Right ventricle myocardium superior (tissue), 1 donor: ENCODE measurements around the gene GAK. TPM values are rescaled to one million over a fixed set of nuclear protein-coding genes. Genes with fewer than 3 reads are reported as not detected.
"Not testable (repeated sequence)": the region's sequence is repeated elsewhere in the genome, so short reads cannot be mapped to it uniquely, and the experiment has no call there.

Experiments used
- ATAC-seq: fragments of 200-7000 bp; cut with Tn5 transposase; one replicate; pipeline ENCODE4 v1.9.1; 2020; ENCODE audit warnings: mild to moderate bottlenecking; ENCODE audit not compliant: poor library complexity
- DNase-seq: peaks from one replicate; pipeline ENCODE4 v3.0.0-alpha.2; 2020
- intact Hi-C: fragments of 100-400 bp; cut with DNase I; formaldehyde crosslinking; loops from one replicate; pipeline ENCODE4 v1.11.2; 2022
- total RNA-seq: library from RNA; stranded (reverse); fragmentation: NEBNext Ultra II Directional; extraction: Animal tissue kit (Norgen Biotek cat#: 25700); gene quantifications from one replicate; pipeline ENCODE4 v1.2.1, GENCODE V29; 2021
- donor health status: DM: no; HTN: yes; CAD: no; lungs with severe emphysema.

Gene GAK
- total RNA-seq, 1 donor from 2014 or later, result 27.9 TPM

DNA sequence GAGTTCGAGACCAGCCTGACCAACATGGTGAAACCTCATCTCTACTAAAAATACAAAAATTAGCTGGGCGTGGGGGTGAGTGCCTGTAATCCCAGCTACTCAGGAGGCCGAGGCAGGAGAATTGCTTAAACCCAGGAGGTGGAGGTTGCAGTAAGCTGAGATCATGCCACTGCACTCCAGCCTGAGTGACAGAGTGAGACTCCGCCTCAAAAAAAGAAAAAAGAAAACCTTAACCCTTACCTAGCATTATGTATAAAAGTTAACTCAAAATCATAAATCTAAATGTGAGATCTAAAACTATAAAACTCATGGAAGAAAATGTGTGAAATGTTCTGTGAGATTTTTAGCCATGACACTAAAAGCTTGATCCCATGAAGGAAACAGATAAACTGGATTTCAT lies 7.4 kb upstream of the GAK start:
- DNase-seq, ATAC-seq, intact Hi-C loops: not testable (repeated sequence)

DNA sequence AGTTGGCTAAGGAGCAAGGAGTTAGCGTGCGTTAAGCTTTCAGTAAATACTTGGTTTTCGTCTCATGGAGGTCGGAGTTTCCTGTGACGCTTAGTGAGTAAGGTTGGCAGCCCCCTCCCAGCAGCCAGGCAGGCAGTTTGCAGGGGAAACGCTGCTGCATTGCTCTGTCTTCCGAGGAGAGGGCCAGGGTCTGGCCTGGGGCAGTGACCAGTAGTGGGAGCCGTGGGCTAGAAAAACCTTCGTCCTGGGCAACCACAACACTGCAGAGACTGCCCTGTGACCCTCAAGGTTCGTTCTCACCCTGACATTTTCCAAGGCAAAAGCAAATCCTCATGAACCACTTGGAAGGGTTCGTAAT lies 576 bp upstream of the GAK start:
- intact Hi-C loops, result no loop called here
- DNase-seq (no peak), ATAC-seq (peak; percentile 2)

DNA sequence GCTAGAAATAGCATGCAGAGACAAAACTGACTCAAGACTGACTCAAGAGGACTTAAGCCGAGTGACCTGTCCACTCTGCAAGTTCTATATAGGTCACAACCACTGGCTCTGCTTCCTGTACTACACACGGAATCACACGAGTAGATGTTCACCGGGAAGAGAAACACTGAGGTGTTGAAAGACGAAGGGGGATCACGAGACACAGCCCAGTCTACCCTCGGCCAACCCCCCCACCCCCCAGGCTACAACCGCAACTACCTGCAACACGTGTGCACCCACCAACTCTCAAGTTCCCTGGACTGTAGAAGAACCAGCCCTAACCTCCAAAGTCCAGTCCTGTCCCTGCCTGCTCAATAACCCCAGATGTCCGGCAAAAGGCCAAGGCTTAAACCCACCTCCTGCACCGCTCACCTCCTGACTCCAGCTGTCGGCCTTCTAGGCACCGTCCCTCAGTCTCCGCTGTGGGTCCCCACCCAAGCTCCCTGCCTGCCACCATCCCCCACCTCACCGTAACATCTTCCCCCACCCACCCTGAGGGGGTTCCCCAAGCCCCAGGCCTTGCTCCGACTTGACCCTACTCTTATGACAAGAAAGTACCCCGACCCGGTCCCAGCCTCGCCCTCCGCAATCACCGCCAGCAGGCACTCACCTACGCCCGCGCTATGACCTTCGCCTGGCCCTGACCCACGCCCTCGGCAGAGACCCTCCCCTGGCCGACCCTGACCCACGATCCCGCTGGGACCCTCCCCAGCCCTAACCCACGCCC lies 739 bp downstream of the GAK start:
- intact Hi-C loops, result no loop called here
- DNase-seq (no peak), ATAC-seq (peak; percentile 6)

DNA sequence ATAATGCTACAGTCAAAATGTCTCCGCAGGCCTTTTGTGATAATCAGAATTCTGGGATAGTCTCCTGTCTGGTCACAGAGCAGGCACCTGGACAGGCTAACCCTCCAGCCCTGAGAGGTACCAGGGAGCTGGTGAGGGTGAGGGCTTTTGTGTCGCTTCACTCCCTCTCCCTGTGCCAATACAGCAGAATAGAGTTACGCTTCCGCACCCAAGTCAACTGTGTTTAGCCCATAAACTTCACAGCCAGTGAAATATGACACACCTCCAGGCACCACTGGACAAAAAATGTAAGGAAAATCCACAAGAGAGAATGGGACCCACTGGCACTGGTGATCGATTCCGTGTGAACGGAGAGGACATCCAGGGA lies 1.3 kb downstream of the GAK start:
- ATAC-seq (no peak), DNase-seq (no peak)
- intact Hi-C loops, result no loop called here

DNA sequence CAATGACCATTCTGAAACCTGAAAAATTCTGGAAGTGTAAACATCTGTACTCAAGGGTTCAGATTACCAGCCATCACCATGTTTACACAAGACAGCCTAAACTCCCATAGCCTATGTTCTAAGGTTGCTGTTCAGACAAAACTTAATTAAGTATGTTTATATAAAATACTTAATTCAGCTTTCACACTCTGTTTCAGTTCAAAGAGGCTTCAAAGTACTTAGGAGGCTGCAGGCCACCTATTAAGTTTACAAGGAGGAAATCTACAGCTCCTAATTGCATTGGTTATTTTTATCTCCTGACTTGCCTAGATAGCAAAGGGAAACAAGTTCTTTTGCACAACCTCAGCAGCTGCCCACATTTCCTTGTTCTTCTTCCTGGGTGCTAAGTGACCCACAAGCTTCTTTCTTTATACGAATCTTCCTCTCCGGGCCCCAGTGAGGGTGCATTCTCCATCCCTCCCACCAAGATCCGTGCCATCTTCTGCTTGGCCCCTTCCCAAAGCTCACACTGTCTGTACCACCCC lies 2.0 kb downstream of the GAK start:
- no peak for DNase-seq
- intact Hi-C loops, result no loop called here
- no peak for ATAC-seq

DNA sequence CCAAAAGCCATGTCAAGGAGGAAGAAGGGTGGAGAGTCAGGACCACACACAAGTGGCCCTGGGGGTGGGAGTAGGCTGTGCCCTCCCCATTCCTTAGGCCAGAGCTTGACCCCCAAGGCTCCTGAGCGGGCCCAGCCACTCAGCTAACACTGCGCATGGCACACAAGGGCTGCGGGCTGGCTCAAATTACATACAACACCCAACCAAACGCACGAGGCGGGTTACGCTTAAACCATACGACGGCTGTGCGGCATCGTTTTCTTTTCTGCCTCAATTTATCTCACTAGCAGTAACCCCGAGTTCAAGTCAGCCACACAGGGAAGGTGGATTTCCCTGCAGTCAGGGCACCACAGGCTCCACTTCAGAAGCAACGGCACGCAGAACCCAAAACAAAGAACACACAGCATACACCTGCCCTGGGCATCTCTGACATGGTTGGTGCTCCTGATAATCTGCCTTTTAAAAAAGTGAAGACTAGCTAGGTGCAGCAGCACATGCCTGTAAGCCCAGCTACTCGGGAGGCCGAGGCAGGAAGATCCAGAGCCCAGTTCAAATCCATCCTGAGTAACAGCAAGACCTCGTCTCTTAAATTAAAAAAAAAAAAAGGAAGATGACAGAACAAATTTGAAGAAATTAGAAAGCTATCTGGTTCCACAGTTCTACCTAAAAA lies 2.9 kb downstream of the GAK start:
- intact Hi-C loops, result no loop called here
- ATAC-seq (no peak), DNase-seq (no peak)

DNA sequence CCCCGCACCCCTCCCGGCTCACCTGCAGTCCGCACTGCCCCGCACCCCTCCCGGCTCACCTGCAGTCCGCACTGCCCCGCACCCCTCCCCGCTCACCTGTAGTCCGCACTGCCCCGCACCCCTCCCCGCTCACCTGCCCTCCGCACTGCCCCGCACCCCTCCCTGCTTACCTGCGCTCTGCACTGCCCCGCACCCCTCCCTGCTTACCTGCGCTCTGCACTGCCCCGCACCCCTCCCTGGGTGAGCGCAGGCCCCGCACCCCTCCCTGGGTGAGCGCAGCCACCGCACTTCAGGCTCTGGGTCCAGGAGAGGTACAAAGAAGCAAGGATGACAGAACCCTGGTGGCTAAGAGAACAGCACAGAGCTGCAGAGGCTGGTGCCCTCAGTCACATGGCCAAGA lies 4.5 kb downstream of the GAK start:
- intact Hi-C loops, DNase-seq, ATAC-seq: not testable (repeated sequence)

DNA sequence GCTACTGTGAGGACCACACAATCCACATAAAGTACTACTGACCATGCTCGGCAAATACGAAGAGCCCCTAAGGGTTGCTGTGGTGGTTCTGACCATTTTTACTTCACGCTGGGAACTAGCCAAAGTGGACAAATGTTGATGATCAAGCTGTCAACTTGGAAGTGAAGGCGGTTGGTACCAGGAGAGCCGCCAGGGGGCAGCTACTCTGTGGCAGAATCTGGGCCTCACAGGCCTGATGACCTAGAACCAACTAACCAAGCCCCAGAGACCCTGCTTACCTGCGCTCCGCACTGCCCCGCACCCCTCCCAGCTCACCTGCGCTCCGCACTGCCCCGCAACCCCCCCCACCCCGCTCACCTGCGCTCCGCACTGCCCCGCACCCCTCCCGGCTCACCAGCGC lies 5.6 kb downstream of the GAK start:
- ATAC-seq, result no peak
- DNase-seq, result no peak
- intact Hi-C loops, result no loop called here

DNA sequence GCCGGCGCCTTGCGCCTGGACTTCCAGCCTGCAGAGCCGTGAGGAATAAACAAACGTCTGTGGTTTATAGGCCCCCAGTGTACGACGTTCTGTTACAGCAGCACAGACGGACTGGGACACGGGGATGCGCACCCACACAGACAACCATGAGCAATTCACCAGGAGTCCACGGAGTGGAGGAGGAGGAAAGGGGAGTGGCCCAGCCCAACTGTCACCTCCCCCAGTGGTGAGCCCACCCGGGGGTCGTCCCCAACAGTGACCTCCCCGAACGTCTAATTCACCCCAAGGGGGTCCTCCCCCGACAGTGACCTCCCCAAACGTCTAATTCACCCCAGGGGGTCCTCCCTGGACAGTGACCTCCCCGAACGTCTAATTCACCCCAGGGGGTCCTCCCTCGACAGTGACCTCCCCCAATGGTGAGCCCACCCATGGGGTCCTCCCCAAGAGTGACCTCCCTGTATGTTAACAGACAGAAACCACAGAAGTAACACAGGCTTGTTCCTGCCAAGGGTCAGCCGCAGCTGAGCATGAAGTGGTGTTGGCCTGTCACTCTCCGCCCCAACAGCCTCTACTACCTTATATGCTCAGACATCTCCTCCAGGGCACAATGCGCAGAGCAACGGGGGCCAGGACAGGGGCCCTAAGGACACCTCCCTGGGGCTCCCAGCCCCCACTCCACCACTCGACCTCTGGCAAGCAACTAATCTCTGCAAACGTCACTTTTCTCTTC lies 6.2 kb downstream of the GAK start:
- peak; percentile 13 for ATAC-seq
- intact Hi-C loops, result no loop called here
- no peak for DNase-seq

DNA sequence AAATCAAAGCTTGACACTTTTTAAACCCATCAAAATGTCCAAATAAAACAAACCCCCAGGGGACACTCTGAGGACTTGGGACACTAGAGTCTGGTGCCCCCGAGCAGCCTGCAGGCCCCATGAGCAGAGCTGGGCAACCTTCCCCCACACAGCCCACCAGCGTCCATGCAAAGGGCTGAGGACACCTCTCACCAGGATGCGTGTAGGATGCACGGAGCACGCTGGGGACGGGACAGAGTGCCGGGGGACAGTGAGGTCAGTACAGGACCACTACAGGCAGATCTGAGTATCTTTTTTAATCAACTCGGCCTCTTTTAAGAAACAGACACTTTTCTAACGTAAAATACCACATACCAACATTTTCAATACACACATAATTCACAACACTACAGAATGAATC lies 6.9 kb downstream of the GAK start:
- peak; percentile 26 for DNase-seq
- intact Hi-C loops, result no loop called here
- ATAC-seq, result no peak

DNA sequence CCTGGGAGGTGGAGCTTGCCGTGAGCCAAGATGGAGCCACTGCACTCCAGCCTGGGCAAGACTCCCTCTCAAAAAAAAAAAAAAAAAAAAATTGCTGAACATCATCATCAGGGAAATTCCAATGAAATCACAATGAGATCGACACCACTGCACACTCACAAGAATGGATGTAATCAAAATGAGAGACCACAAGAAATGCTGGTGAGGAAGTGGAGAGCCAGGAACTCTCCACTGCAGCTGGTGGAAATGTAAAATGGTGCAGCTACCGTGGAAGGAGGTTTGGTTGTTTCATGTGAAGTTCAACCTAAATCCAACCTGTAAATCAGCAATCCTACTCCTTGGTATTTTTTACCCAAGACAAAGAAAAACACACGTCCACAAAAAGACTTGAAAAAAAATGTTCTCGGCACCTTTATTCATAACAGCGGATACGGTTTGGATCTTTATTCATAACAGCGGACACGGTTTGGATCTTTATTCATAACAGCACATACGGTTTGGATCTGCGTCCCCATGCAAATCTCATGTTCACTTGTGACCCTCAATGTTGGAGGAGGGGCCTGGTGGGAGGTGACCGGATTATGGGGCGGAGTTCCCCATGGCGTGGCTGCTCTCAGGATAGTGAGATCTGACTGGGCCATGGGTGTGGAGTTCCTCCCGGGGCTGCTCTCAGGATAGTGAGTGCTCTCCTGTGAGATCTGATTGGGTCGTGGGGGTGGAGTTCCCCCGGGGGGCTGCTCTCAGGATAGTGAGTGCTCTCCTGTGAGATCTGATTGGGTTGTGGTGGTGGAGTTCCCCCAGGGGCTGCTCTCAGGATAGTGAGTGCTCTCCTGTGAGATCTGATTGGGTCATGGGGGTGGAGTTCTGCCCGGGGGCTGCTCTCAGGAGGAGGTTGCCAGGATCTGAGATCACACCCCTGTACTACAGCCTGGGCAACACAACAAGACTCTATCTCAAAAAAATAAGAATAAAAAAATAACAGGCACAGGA lies 7.7 kb downstream of the GAK start:
- intact Hi-C loops, result no loop called here
- DNase-seq (peak; percentile 29), ATAC-seq (peak; percentile 18)

DNA sequence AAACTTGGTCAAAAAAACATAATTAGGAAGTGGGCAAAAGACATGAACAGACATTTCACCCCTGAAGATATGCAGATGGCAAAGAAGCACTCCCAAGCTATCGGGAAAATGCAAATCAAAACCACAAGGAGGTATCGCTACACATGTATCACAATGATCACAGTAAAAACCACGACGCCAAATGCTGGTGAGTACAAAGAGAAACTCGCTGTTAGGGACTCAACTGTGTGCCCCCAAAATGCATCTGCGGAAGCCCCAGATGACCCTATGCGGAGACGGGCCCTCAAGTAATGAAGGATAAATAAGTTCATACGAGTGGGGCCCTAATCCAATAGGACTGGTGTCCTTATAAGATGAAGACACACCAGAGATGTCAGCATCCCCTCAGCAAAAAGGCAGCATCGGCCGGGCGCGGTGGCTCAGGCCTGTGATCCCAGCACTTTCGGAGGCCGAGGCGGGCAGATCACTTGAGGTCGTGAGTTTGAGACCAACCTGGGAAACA lies 10.2 kb downstream of the GAK start:
- ATAC-seq, result no peak
- intact Hi-C loops, result no loop called here
- DNase-seq, result no peak

DNA sequence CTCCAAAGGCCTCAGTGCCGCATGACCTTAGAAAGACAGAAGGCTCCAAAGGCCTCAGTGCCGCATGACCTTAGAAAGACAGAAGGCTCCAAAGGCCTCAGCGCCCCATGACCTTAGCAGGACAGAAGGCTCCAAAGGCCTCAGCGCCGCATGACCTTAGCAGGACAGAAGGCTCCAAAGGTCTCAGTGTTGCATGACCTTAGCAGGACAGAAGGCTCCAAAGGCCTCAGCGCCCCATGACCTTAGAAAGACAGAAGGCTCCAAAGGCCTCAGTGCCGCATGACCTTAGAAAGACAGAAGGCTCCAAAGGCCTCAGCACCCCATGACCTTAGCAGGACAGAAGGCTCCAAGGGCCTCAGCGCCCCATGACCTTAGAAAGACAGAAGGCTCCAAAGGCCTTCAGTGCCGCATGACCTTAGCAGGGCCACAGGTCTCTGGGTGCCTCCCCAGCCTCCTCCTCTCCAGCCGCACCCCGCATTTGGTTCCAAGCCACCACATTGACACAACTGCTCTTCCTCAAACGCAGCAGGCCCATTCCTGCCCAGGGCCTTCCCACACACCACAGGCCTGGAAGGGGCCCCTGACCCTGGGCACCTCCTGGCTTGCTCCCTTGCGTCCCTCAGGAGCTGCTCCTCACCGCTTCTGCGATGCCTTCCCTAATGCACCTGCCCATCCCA lies 13.0 kb downstream of the GAK start:
- ATAC-seq, DNase-seq, intact Hi-C loops: not testable (repeated sequence)

DNA sequence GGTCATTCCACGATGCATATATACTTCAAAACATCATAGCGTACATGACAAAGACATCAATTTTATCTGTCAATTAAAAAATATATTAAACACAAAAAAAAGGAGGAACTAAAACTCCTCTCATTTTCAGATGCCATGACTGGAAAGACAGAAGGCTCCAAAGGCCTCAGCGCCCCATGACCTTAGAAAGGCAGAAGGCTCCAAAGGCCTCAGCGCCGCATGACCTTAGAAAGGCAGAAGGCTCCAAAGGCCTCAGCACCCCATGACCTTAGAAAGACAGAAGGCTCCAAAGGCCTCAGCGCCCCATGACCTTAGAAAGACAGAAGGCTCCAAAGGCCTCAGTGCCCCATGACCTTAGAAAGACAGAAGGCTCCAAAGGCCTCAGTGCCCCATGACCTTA lies 13.5 kb downstream of the GAK start:
- intact Hi-C loops, ATAC-seq: not testable (repeated sequence)

DNA sequence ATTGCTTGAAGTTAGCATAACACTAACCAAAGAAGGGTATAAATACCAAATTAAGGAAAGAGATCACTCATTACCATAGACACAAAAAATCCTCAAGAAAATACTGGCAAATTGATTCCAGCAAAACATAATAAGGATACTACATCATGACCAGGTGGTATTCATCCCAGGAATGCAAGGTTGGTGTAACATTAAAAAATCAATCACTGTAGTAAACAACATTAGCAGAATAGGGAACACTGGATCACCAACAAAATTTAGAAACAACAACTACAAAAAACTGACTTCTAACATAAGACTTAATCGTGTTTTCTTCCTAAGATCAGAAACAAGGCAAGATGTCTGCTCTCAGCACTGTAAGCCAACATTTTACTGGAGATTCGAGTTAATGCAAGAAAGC lies 14.1 kb downstream of the GAK start:
- DNase-seq (no peak), ATAC-seq (no peak)
- intact Hi-C loops, result no loop called here

More for the DNA sequence above, 13.5 kb downstream of the GAK start:
- not testable (repeated sequence) for DNase-seq

DNA sequence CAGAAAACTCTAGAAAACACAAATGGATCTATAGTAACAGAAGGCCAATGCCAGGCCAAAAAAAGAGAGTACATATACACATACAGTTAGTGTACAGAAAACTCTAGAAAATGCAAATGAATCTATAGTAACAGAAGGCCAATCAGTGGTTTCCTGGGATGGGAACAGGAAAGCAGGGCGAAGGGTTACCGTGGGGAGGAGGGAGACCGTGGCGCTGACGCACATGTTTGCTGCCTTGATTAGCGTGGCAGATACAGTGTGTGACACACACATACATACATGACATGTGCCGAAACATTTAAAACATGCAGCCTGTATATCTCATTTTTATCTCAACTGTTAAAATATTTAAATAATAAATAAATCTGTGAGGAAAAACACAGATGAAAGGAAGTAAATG lies 14.7 kb downstream of the GAK start:
- intact Hi-C loops, result no loop called here
- DNase-seq (no peak), ATAC-seq (no peak)

DNA sequence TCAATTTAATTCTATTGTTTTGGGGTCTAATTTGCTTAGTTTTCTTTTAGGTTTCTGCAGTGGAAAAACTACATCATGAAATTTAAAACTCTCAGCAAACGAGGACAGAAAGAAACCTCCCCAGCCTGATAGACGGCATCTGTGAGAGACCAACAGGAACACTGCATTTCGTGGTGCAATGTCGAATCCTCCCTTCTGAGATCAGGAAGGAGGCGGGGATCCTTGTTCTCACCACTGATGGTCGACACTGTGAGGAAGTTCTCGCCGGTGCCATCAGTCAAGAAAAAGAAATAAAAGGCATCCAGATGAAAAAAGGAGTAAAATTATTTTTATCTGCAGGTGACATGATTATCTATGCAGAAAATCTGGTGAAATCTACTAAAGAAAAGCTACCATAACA lies 16.5 kb downstream of the GAK start:
- ATAC-seq, result peak; percentile 56
- intact Hi-C loops, result no loop called here
- DNase-seq, result no peak

DNA sequence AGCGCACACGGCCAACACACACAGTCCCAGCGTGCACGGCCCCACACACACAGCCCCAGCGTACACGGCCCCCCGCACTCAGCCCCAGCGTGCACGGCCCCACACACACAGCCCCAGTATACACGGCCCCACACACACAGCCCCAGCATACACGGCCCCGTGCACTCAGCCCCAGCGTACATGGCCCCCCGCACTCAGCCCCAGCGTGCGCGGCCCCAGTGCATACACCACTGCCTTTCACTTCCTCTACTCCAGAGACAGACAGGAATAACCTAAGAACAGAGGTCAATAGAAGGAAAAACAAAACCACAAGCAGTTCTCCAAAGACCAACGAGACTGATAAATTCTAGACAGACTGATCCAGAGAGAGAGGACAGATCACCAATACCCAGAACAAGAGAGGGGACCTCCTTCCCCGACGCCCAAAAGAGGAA lies 17.1 kb downstream of the GAK start:
- intact Hi-C loops, result no loop called here
- DNase-seq, result peak; percentile 29

More for the DNA sequence above, 17.1 kb downstream of the GAK start:
- ATAC-seq, result no peak
